B cell (primary cell): ENCODE measurements around the gene LGI4.

ENCODE experiments used
- EZH2 ChIP-seq: IDR thresholded peaks from 2 replicates; pipeline ENCODE4 v1.6.1; 2012; ENCODE audit warnings: borderline replicate concordance, low read depth, mild to moderate bottlenecking, moderate library complexity, low read length; ENCODE audit not compliant: insufficient read depth, poor library complexity, severe bottlenecking
- TF ChIP-seq, protein P1 (sequence below): fragments of 200-600 bp; IDR thresholded peaks from one replicate; pipeline ENCODE4 v1.8.0; 2022; ENCODE audit warnings: antibody characterized with exemption, mild to moderate bottlenecking

DNA sequence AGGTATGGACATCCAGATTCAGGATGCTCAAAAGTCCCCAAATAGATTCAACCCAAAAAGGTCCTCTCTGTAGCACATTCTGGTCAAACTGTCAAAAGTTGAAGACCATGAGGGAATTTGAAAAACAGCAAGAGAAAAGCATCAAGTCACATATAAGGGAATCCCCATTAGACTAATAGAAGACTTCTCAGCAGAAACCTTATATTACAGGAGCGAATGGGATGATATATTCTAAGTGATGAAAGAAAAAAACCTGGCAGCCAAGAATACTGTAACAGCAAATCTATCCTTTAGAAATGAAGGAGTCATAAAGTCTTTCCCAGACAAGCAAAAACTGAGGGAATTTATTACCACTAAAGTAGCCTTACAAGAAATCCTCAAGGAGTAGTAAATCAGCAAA lies 49.4 kb upstream of the LGI4 start:
- TF ChIP-seq, protein P1, sequence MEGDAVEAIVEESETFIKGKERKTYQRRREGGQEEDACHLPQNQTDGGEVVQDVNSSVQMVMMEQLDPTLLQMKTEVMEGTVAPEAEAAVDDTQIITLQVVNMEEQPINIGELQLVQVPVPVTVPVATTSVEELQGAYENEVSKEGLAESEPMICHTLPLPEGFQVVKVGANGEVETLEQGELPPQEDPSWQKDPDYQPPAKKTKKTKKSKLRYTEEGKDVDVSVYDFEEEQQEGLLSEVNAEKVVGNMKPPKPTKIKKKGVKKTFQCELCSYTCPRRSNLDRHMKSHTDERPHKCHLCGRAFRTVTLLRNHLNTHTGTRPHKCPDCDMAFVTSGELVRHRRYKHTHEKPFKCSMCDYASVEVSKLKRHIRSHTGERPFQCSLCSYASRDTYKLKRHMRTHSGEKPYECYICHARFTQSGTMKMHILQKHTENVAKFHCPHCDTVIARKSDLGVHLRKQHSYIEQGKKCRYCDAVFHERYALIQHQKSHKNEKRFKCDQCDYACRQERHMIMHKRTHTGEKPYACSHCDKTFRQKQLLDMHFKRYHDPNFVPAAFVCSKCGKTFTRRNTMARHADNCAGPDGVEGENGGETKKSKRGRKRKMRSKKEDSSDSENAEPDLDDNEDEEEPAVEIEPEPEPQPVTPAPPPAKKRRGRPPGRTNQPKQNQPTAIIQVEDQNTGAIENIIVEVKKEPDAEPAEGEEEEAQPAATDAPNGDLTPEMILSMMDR, result no peak
- no peak for TF ChIP-seq EZH2
